K562 (cell line): ENCODE data around the gene C1orf146. TPM values are rescaled to one million over a fixed set of nuclear protein-coding genes. Genes with fewer than 3 reads are reported as not detected.

Experiments used
- LCOR ChIP-seq: sonication (generic); formaldehyde crosslinking; IDR thresholded peaks from 2 replicates; pipeline ENCODE4 v1.8.0; 2022; ENCODE audit warnings: mild to moderate bottlenecking, missing genetic modification reagents
- PRPF4 ChIP-seq: fragments of 200-400 bp; formaldehyde crosslinking; IDR thresholded peaks from one replicate; pipeline ENCODE4 v1.6.1; 2017; ENCODE audit warnings: low read length, low read depth, mild to moderate bottlenecking; ENCODE audit not compliant: insufficient read depth, poor library complexity, severe bottlenecking
- TEAD4 ChIP-seq, 2 experiments: sonication (generic) in 1 of 2; formaldehyde crosslinking in 1 of 2; IDR thresholded peaks; 2 replicates each; pipeline versions ENCODE4 v1.6.1 to v1.8.0; 2012 to 2022; ENCODE audit warnings: borderline replicate concordance in 1 of 2, inconsistent platforms in 1 of 2, low read length in 1 of 2, mild to moderate bottlenecking in 1 of 2, missing genetic modification reagents in 1 of 2
- ZC3H4 ChIP-seq: sonication (generic); formaldehyde crosslinking; IDR thresholded peaks from 2 replicates; pipeline ENCODE4 v1.9.0; 2021; ENCODE audit warnings: missing genetic modification reagents, borderline replicate concordance
- ZNF23 ChIP-seq: fragments of 250-450 bp; sonication (Bioruptor Pico); IDR thresholded peaks from 2 replicates; pipeline ENCODE4 v1.4.0; 2020; ENCODE audit warnings: mild to moderate bottlenecking
- polyA plus RNA-seq, 8 experiments: library from polyadenylated mRNA; depleted of rRNA in 4 of 8; stranded (reverse) in 5 of 8; unstranded in 3 of 8; fragments of >200 nt; fragmentation: Nextera tagmentation in 2 of 8; fragmentation: Illumina TruSeq in 1 of 8; extraction: Ambion mirVana in 2 of 8; extraction: Trizol in 1 of 8; gene quantifications; 2 replicates each; pipeline versions ENCODE4 v1.2.1 to v1.2.3, GENCODE V29; 2011 to 2014; ENCODE audit warnings: inconsistent platforms in 1 of 8, missing spikeins in 1 of 8
- total RNA-seq, 7 experiments: library from RNA; depleted of rRNA in 6 of 7; stranded (reverse); fragments of >200 nt in 6 of 7; fragmentation: Illumina TruSeq in 2 of 7; extraction: Trizol in 2 of 7; gene quantifications; 2 replicates each; pipeline versions ENCODE4 v1.2.1 to v1.2.3, GENCODE V29; 2011 to 2021; ENCODE audit warnings: low replicate concordance in 1 of 7
- TF ChIP-seq, protein P1 (sequence below): fragments of 450-650 bp; IDR thresholded peaks from 2 replicates; pipeline ENCODE4 v1.6.1; 2016
- TF ChIP-seq, protein P2 (sequence below): sonication (generic); formaldehyde crosslinking; IDR thresholded peaks from 2 replicates; pipeline ENCODE4 v1.8.0; 2022; ENCODE audit warnings: mild to moderate bottlenecking, missing genetic modification reagents

Gene C1orf146
- total and polyA plus RNA-seq, 9 of the 15 experiments (the other 6 are each of a cell fraction or from before 2014, with no cell fraction given): 0.10 TPM; not detected in 8

DNA sequence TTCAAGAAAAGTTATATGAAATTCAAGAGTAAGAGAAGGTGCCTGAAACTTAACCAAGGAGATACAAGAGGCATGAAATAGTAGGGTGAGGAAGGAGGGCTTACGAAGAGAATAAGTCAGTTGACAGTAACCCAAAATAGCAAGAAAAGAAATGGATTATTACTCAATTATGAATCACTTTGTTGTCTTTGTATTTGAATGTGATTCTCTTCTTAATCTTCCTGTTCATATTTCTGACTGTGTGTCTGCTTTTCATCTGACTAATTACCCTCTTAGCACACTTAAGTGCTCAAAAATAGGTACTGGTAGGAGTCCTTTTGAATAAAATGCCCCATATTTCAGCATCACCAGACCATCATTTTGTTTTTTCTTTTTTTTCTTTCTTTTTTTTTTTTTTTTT is 41.6 kb downstream of the C1orf146 start (continued):
- TF ChIP-seq ZC3H4 (CRISPR knock-in tag) (no peak), PRPF4 (no peak), LCOR (CRISPR knock-in tag) (no peak), ZNF23 (CRISPR knock-in tag) (no peak), TEAD4 (IDR thresholded peaks at IDR 0.05; ENCODE audit: low read length) (no peak), TEAD4 (CRISPR knock-in tag; IDR thresholded peaks at IDR 0.05; ENCODE audit: borderline replicate concordance) (no peak)
- TF ChIP-seq, protein P1, sequence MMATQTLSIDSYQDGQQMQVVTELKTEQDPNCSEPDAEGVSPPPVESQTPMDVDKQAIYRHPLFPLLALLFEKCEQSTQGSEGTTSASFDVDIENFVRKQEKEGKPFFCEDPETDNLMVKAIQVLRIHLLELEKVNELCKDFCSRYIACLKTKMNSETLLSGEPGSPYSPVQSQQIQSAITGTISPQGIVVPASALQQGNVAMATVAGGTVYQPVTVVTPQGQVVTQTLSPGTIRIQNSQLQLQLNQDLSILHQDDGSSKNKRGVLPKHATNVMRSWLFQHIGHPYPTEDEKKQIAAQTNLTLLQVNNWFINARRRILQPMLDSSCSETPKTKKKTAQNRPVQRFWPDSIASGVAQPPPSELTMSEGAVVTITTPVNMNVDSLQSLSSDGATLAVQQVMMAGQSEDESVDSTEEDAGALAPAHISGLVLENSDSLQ: no peak
- TF ChIP-seq, protein P2, sequence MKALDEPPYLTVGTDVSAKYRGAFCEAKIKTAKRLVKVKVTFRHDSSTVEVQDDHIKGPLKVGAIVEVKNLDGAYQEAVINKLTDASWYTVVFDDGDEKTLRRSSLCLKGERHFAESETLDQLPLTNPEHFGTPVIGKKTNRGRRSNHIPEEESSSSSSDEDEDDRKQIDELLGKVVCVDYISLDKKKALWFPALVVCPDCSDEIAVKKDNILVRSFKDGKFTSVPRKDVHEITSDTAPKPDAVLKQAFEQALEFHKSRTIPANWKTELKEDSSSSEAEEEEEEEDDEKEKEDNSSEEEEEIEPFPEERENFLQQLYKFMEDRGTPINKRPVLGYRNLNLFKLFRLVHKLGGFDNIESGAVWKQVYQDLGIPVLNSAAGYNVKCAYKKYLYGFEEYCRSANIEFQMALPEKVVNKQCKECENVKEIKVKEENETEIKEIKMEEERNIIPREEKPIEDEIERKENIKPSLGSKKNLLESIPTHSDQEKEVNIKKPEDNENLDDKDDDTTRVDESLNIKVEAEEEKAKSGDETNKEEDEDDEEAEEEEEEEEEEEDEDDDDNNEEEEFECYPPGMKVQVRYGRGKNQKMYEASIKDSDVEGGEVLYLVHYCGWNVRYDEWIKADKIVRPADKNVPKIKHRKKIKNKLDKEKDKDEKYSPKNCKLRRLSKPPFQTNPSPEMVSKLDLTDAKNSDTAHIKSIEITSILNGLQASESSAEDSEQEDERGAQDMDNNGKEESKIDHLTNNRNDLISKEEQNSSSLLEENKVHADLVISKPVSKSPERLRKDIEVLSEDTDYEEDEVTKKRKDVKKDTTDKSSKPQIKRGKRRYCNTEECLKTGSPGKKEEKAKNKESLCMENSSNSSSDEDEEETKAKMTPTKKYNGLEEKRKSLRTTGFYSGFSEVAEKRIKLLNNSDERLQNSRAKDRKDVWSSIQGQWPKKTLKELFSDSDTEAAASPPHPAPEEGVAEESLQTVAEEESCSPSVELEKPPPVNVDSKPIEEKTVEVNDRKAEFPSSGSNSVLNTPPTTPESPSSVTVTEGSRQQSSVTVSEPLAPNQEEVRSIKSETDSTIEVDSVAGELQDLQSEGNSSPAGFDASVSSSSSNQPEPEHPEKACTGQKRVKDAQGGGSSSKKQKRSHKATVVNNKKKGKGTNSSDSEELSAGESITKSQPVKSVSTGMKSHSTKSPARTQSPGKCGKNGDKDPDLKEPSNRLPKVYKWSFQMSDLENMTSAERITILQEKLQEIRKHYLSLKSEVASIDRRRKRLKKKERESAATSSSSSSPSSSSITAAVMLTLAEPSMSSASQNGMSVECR (CRISPR knock-in tag): no peak
